ENCODE results near the gene BMPR1B. TPM values are rescaled to one million over a fixed set of nuclear protein-coding genes. Genes with fewer than 3 reads are reported as not detected.

Gene BMPR1B
- total RNA-seq, 3 donors from 2014 or later: 0.64 to 7.2 (median 2.0) TPM

GRCh38 chr4:95093936-95094929 is 336.5 kb downstream of the BMPR1B start:
- DNase-seq (ENCODE audit: low spot score in 2 of 2): no peak
- Histone ChIP-seq H3K27ac (no peak overlapping the region), H3K4me3 (no peak overlapping the region), H3K4me1 (no peaks in the 10 kb centered on the region), H3K9me3 (no peaks in the 10 kb centered on the region), H3K36me3 (no peaks in the 10 kb centered on the region), H3K27me3 (no peaks in the 10 kb centered on the region)
- TF ChIP-seq, protein P1, sequence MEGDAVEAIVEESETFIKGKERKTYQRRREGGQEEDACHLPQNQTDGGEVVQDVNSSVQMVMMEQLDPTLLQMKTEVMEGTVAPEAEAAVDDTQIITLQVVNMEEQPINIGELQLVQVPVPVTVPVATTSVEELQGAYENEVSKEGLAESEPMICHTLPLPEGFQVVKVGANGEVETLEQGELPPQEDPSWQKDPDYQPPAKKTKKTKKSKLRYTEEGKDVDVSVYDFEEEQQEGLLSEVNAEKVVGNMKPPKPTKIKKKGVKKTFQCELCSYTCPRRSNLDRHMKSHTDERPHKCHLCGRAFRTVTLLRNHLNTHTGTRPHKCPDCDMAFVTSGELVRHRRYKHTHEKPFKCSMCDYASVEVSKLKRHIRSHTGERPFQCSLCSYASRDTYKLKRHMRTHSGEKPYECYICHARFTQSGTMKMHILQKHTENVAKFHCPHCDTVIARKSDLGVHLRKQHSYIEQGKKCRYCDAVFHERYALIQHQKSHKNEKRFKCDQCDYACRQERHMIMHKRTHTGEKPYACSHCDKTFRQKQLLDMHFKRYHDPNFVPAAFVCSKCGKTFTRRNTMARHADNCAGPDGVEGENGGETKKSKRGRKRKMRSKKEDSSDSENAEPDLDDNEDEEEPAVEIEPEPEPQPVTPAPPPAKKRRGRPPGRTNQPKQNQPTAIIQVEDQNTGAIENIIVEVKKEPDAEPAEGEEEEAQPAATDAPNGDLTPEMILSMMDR (IDR thresholded peaks at IDR 0.05): no peak
- TF ChIP-seq POLR2AphosphoS5 (IDR thresholded peaks at IDR 0.05): no peak
- TF ChIP-seq POLR2A (IDR thresholded peaks at IDR 0.05): no peak
- intact Hi-C loops (cut with DNase I; ENCODE audit: low total_unique reads): no loop called here

GRCh38 chr4:95095348-95095974 is 337.7 kb downstream of the BMPR1B start:
- intact Hi-C loops (cut with DNase I; ENCODE audit: low total_unique reads): no loop called here
- Histone ChIP-seq H3K27ac (no peak overlapping the region), H3K27me3 (no peaks in the 10 kb centered on the region), H3K36me3 (no peaks in the 10 kb centered on the region), H3K4me3 (no peak overlapping the region), H3K4me1 (no peaks in the 10 kb centered on the region), H3K9me3 (no peaks in the 10 kb centered on the region)
- TF ChIP-seq, protein P1 (IDR thresholded peaks at IDR 0.05): peak in 2 of 3 donors; percentile 21 to 33
- no peak for TF ChIP-seq POLR2A (IDR thresholded peaks at IDR 0.05)
- TF ChIP-seq POLR2AphosphoS5 (IDR thresholded peaks at IDR 0.05): no peak
- DNase-seq (ENCODE audit: low spot score in 2 of 2): no peak

- H3K9me3 ChIP-seq: no peaks in the 10 kb centered on the region
- no peaks in the 10 kb centered on the region for H3K27me3 ChIP-seq
- intact Hi-C loops (cut with DNase I; ENCODE audit: low total_unique reads): no loop called here
- no peaks in the 10 kb centered on the region for H3K36me3 ChIP-seq
- DNase-seq (ENCODE audit: low spot score in 2 of 2): no peak
- no peak overlapping the region for H3K27ac ChIP-seq
- H3K4me1 ChIP-seq: no peaks in the 10 kb centered on the region
- no peak overlapping the region for H3K4me3 ChIP-seq
- TF ChIP-seq, protein P1 (IDR thresholded peaks at IDR 0.05): no peak
- TF ChIP-seq POLR2AphosphoS5 (IDR thresholded peaks at IDR 0.05) (no peak), POLR2A (IDR thresholded peaks at IDR 0.05) (no peak)
Observed at GRCh38 chr4:95102162-95102790, 344.5 kb downstream of the BMPR1B start.

GRCh38 chr4:95105112-95105511 is 347.4 kb downstream of the BMPR1B start:
- intact Hi-C loops (cut with DNase I; ENCODE audit: low total_unique reads): no loop called here
- Histone ChIP-seq H3K27ac (no peak overlapping the region), H3K4me1 (no peaks in the 10 kb centered on the region), H3K27me3 (no peaks in the 10 kb centered on the region), H3K9me3 (no peaks in the 10 kb centered on the region), H3K36me3 (no peaks in the 10 kb centered on the region), H3K4me3 (no peak overlapping the region)
- TF ChIP-seq POLR2AphosphoS5 (IDR thresholded peaks at IDR 0.05) (no peak), POLR2A (IDR thresholded peaks at IDR 0.05) (no peak)
- TF ChIP-seq, protein P1 (IDR thresholded peaks at IDR 0.05): no peak
- no peak for DNase-seq (ENCODE audit: low spot score in 2 of 2)
